DMS53 treated with DMSO at 0.1 percent for 48 hours (cell line): ENCODE measurements around the gene ANO6.
"Not testable (repeated sequence)": the region's sequence is repeated elsewhere in the genome, so short reads cannot be mapped to it uniquely, and the experiment has no call there.

Experiments
- DNase-seq: peaks from one replicate; lab custom pipeline; 2025; ENCODE audit not compliant: unreplicated experiment; lab: John Stamatoyannopoulos, UW

ANO6 gene

GRCh38 chr12:45215419-45216229 lies at the start of gene ANO6:
ANO6 (plus strand) TSS chr12:45216095; CDS start chr12:45216322, 227 bp downstream.
- peak; percentile 97 for DNase-seq

- DNase-seq = no peak
These were observed 46.9 kb upstream of the ANO6 start for GRCh38 chr12:45168976-45169375.

- DNase-seq = peak; percentile 83
These were observed 45.3 kb upstream of the ANO6 start for GRCh38 chr12:45170456-45171042.

GRCh38 chr12:45173293-45173692 lies 42.6 kb upstream of the ANO6 start:
- DNase-seq = not testable (repeated sequence)

GRCh38 chr12:45174595-45174994 lies 41.3 kb upstream of the ANO6 start:
- DNase-seq = no peak

- no peak for DNase-seq
These were observed 37.1 kb upstream of the ANO6 start for GRCh38 chr12:45178771-45179170.

GRCh38 chr12:45182511-45182910 lies 33.4 kb upstream of the ANO6 start:
- DNase-seq = no peak

GRCh38 chr12:45183246-45183645 lies 32.6 kb upstream of the ANO6 start:
- no peak for DNase-seq

- DNase-seq = no peak
These were observed 31.5 kb upstream of the ANO6 start for GRCh38 chr12:45184147-45184963.

GRCh38 chr12:45186762-45187161 lies 29.1 kb upstream of the ANO6 start:
- no peak for DNase-seq

- no peak for DNase-seq
These were observed 26.0 kb upstream of the ANO6 start for GRCh38 chr12:45189766-45190403.

GRCh38 chr12:45191239-45191638 lies 24.7 kb upstream of the ANO6 start:
- peak; percentile 47 for DNase-seq

GRCh38 chr12:45192707-45193106 lies 23.2 kb upstream of the ANO6 start:
- DNase-seq = no peak

GRCh38 chr12:45200491-45201043 lies 15.3 kb upstream of the ANO6 start:
- no peak for DNase-seq

GRCh38 chr12:45203767-45204166 lies 12.1 kb upstream of the ANO6 start:
- no peak for DNase-seq

- no peak for DNase-seq
These were observed 11.1 kb upstream of the ANO6 start for GRCh38 chr12:45204757-45205156.

GRCh38 chr12:45205165-45205825 lies 10.6 kb upstream of the ANO6 start:
- DNase-seq = no peak

- DNase-seq = no peak
These were observed 7.0 kb upstream of the ANO6 start for GRCh38 chr12:45208604-45209487.

GRCh38 chr12:45209784-45210183 lies 6.1 kb upstream of the ANO6 start:
- no peak for DNase-seq
